ENCODE results near the gene ABCA1. TPM values are rescaled to one million over a fixed set of nuclear protein-coding genes. Genes with fewer than 3 reads are reported as not detected.
A peak's percentile ranks its signal among the peaks of the same experiment; 100 is the strongest.
"Not testable (repeated sequence)": the region's sequence is repeated elsewhere in the genome, so short reads cannot be mapped to it uniquely, and the experiment has no call there.

Gene ABCA1
- total RNA-seq, 1 experiment from 2014 or later, result 12.2 TPM

DNA sequence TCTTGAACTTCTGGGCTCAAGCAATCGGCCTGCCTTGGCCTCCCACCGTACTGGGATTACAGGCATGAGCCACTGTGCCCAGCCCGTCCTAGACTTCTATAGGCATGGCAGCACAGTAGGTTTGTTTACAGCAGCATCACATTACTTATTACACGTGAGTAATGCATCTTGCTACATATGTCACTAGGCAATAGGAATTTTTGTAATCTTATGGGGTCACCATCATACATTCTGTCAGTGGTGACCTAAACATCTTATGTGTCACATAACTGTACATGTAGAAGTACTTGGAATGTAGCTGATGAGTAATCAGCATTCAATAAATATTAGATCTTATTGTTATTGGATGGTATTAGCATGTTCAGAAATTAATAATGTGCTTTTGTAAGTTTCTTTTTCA is 22.9 kb upstream of the ABCA1 start:
- no peak for DNase-seq (ENCODE audit: low read depth)

DNA sequence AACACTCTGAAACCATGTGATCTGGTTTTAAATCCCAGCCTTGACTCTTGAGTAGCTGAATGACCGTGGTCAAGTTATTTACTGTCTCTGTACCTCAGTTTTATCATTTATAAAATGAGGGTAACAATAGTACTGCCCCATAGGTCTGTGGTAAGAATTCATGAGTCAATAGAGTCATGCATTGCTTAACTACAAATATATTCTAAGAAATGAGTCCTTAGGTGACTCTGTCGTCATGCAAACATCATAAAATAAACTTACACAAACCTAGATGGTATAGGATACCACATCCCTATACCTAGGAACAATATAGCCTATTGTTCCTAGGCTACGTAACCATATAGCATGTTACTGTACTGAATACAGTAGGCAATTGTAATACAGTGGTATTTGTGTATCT is 20.3 kb upstream of the ABCA1 start:
- DNase-seq (ENCODE audit: low read depth), result no peak

DNA sequence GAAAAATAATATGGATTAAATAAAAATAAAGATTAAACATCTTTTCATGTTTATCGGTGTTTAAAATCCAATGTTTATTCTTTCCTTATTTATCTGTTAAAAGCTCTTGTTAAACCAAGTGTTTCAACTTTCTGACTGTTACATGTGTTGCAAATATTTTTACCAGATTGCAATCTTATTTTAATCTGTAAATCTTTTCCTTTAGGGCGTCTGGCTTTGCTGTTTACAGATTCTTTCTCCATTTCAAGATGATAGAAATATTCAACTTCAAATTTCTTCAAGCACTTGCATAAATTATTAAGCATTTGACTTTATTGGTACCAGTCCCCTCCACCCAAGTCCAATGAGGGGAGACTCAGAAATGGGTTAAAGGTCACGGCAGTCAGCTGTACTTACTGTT is 16.9 kb upstream of the ABCA1 start:
- no peak for DNase-seq (ENCODE audit: low read depth)

DNA sequence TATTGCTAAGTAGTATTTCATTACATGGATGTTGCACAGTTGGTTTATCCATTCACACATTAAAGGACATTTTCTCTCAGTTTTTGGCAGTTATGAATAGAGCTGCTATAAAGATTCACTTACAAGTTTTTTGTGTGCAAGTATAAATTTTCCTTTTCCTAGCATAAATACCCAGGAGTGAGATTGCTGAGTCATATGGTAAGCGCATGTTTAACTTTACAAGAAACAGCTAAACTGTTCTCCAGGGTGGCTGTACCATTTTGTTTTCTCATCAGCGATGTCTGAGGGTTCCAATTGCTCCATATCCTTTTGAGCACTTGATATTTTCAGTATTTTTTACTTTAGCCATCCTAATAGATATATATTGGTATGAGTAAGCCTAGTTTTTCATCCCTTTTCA is 16.4 kb upstream of the ABCA1 start:
- no peak for DNase-seq (ENCODE audit: low read depth)

DNA sequence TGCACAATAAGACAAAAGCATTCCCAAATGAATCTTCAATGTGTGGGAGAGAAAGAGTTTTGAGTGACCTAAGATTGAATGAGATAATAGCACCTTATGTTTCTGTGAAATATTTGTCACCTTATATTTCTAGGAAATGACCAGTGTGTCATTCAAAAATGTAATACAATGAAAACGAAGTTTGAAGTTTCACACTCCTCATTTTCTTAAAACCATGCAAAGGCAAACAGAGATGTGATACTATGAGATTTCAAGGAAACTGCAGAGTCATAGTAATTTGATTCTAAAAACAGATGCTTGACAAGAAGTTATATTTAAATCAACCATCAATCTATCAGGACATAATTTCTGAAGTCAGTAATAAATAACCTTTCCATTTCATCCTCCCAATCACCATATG is 13.6 kb upstream of the ABCA1 start:
- DNase-seq (ENCODE audit: low read depth), result no peak

DNA sequence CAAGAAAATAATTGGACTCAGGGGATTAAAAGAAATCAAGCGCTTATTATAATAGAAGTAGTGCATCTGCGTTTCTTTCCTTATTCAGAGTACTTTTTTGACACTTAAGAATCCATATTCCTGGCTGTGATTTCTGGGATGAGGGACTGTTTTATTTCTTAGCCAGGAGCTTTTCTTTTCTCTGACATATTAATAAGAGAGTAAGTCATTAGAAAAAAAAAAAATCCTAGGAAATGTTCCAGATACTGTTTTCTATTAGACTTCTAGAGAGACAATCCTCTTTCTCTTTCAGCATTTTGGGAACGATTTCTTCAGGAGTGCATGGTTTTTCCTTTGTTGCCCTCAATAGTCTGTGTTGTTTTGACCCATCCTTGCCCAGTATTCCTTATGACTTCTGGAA is 8.3 kb upstream of the ABCA1 start:
- DNase-seq (ENCODE audit: low read depth), result no peak

DNA sequence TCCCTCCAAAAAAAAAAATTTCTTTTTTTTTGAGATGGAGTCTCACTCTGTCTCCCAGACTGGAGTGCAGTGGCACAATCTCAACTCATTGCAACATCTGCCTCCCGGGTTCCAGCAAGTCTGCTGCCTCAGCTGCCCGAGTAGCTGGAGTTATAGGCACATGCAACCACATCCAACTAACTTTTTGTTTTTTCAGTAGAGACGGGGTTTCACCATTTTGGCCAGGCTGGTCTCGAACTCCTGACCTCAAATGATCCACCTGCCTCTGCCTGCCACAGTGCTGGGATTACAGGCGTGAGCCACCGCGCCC is 7.5 kb upstream of the ABCA1 start:
- DNase-seq (ENCODE audit: low read depth), result peak; percentile 22

DNA sequence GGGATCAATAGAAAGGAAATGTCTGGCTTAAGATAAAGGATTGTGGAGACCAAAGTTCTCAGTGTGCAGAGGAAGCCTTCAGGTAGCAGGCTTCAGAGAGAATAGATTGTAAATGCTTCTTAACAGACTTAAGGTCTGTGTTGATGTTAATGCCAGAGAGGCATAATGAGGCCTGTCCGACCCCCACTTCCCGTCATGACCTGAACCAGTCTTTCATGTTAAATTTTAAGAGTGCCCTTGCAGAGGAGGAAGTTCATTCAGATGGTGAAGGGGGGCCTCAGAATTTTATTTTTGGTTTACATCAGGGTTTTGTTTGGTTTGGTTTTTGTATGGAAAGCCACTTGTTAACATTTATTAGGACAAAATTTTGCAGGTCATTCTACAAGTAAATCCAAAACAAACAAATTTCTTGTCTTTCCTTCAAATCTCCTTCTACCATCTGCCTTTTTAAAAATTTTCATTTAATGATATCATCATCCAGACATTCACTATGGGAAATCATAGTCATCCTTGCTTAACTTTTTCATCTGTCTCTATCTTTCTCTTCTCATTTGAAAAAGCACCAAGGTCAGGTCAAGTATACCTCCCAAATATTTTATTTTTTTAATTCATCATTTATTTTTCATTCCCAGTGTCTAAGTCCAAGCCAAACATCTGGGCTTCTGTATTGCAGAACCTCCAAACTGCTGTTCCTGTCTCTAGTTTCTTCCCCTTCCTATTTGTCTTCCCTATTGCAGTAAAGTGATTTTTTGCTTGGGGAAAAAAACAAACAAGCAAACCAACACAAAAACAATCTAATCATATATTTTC is 6.9 kb upstream of the ABCA1 start:
- no peak for DNase-seq (ENCODE audit: low read depth)

DNA sequence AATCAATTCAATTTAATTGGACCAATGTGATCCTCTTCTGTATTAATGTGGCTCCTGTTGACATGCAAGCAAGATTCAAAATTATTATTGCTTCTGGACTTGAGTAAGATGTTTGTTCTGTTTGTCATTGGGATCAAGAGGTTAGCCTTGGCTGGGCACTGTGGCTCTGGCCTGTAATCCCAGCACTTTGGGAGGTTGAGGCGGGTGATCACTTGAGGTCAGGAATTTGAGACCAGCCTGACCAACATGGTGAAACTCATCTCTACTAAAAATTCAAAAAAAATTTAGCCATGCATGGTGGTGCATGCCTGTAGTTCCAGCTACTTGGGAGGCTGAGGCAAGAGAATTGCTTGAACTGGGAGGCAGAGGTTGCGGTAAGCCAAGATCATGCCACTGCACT is 5.1 kb upstream of the ABCA1 start:
- DNase-seq (ENCODE audit: low read depth), result not testable (repeated sequence)

DNA sequence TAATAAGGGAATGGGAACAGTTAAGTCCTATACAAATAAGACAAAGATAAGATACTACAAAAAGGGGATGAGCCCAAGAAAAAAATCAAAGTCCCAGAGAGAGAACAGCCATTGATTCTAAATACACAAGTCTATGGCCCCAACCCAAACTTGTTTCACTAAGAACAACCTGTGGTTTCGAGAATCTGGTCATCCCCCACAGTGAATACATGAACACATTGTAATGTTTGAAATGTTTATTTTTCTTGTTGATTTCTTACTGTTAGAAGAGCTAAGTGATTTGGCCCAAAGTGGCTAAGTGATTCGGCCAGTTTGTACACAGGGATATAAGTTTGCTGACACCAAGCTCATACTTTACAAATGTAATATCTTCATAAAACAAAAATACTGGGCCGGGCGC is 3.3 kb upstream of the ABCA1 start:
- DNase-seq (ENCODE audit: low read depth), result no peak

DNA sequence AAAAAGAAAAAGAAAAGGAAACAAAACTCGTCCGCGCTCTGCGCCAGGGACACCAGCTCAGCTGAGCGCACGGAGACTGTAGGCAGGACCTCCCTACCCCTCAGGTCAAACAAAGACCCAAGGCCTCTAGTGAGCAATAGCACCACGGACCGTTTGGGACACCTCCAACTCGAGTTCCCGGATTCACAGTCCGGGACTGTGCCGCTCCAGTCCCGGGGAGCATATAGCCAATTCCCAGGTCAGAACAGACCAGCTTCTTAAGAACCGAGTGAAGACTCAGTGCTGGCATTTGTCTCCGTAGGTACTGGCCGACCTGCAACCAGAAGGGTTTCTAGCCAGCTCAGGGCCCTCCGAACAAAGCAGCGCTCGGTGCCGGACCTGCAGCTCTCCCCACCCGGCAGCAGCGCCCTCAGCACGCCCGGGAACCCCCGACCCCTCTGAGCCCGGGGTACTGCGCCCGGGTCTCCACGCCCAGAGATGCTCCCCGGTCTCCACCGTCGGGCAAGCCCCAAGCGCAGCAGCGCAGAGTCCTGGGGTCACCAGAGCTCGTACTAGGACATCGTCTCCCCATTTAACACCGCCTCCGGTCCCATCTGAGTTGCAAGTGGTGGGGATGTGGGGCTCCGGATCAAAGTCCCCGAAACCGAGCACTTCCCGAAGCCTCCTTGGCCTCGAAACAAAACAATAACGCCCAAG is 591 bp downstream of the ABCA1 start:
- peak; percentile 44 for DNase-seq (ENCODE audit: low read depth)

DNA sequence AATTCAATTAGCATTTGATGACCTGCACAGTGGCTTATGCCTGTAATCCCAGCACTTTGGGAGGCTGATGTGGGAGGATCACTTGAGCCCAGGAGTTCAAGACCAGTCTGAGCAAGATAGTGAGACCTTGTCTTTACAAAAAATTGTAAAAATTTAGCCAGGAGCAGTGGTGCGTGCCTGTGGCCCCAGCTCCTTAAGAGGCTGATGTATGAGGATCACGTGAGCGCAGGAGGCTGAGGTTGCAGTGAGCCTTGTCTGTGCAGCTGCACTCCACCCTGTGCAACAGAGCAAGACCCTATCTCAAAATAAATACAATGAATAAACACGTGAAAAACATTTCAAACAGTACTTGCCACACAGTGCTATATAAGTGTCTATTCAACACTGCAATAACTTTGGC is 4.2 kb downstream of the ABCA1 start:
- no peak for DNase-seq (ENCODE audit: low read depth)

DNA sequence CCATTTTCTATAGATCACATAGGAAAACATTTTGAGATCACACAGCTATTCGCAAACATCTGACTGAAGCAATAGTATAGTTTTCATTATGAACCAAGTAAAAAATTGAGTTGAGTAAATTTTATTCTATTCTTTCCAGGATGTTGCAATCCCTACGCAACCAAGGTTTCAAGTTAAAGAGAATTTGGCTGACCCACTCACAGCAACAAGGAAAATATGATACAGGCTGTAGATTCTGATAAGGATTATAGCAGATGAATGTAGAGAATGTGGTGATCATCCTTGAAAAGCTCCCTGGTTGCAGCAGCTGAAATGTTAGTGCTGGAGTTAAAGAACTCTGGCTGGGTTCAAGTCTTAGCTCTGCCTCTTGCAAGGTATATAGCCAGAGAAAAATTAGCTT is 4.7 kb downstream of the ABCA1 start:
- DNase-seq (ENCODE audit: low read depth), result no peak

DNA sequence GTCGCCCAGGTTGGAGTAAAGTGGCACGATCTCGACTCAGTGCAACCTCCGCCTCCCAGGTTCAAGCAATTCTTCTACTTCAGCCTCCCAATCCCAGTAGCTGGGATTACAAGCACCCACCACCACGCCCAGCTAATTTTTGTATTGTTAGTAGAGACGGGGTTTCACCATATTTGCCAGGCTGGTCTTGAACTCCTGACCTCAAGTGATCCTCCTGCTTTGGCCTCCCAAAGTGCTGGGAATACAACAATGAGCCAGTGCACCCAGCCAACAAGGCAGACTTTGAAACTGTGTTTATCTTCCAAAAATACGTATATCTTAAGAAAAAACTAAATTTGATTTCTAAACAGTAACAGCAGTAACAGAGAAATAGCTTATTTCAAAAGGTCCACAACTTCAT is 5.2 kb downstream of the ABCA1 start:
- DNase-seq (ENCODE audit: low read depth), result not testable (repeated sequence)

DNA sequence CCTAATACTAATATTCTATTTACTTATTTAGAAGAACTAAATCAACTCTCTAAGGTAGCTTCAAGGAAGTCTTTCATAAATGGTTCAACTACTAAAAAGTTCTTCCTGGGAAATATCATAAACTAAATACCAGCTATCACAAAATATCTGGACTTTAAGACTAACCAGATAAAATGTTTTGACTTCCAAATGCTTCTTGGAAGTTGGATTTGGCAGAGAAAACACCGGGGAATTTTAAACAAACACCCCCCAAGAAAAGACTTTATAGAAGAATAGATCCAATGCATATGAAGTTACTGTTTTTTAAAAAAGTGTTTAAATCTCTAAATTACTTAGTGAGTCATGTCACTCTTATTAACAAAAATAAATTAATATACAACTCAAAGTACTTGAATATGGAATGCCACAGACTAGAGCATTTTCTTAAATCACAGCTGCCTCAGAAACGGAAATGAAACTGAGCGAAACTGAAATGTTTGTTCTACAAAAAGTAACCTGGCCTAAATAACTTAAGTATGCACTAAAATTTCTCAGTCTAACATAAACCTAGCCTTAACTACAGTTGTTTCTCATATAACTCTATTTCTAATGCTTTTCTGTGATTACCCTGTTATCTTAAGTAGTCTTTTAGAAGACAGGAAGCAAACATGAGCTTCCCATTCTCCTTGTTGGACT is 6.8 kb downstream of the ABCA1 start:
- no peak for DNase-seq (ENCODE audit: low read depth)

DNA sequence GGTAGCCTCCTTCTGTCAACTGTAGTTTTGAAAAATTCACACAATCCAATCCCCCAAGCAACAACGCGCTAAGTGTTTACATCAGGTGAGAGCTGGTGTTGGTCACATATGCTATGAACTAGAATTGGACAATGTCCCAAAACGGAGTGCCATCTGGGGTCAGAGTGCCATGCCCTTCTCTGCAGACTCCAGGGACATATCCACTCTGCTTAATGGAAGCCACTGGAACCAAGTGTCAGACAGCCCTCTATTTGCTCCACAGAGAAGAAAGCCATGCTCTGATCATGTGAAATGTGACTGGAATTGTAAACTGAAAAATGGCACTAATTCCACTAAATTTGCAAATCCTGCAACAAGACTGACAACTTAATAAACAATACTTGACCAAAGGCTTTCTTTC is 12.2 kb downstream of the ABCA1 start:
- DNase-seq (ENCODE audit: low read depth), result no peak

DNA sequence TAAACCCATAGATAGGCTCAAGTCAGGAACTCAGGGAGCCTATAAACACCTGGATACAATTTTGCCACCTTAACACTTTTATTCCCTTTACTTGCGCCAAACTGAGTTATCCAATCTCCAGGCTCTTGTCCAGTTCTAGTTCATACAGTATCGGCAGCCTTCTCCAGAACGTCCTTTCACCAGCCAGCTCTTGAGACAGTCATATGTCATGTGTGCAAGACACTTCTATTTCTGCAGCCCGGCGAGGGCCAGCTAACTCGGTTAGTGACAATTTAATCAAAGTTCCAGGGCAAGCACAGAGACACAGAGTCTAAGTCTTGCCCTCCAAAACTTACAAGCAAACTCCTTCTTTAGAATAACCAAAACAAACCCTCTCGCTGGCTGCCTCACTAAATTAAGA is 12.9 kb downstream of the ABCA1 start:
- DNase-seq (ENCODE audit: low read depth), result no peak

DNA sequence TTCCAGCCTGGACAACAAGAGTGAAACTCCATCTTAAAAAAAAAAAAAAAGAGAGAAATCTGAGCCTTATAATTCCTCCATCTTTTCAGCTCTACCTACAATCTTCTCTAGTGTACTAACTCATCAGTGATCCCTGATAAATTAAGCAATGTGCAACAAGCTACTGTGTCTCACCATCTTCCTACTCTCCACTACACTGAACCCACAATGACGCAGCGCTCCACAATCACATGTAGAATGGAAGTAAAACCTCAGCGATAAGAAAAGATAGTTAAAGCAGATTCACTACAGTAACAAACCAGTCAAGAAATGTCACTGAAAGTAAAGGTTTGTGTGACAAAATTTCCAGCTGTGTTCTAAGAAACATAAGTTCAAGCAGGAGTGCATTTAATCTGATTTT is 13.5 kb downstream of the ABCA1 start:
- DNase-seq (ENCODE audit: low read depth), result no peak

DNA sequence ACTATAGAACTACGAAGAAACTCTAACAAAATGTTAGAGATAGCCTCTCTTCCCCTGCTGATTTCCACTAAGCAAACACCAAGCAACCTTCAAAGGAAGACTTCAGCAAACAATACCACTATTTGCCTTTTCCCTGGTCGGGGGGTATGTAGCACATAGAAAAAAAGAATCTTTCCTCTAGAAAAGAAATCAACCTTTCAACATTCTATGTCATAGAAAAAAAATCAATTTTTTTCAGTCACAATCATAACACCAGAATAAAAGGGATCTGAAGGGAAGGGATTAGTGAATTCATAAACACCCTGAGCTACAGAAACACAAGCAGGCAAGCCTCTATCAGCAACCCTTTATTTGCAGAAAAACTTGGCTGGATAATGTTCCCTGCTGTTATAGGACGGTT is 15.3 kb downstream of the ABCA1 start:
- no peak for DNase-seq (ENCODE audit: low read depth)

DNA sequence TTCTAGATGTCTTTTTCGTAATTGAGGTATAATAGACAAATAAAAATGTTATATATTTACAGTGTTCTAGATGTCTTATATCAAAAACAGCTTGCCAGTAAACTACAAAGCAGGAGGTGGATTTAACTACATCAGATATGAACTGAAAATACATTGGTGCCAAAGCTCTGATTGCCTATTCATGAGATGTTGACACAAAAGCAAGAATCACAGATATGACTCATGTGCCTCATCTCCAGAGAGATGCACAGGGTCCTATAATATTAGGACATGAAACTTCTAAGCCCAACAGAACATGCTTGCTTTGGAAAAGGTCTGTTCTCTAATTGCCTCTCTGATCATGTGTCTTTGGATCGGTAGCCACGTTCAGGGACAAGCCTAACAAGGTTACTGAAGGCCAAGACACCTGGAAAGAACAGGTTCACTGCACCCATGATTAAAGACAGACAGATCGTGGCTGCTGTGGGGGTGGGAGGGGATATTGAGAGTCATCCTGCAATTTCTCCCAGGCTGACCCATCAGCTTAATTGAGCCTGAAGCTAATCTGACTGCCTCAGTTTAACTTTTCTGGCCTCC is 16.8 kb downstream of the ABCA1 start:
- DNase-seq (ENCODE audit: low read depth), result peak; percentile 32

DNA sequence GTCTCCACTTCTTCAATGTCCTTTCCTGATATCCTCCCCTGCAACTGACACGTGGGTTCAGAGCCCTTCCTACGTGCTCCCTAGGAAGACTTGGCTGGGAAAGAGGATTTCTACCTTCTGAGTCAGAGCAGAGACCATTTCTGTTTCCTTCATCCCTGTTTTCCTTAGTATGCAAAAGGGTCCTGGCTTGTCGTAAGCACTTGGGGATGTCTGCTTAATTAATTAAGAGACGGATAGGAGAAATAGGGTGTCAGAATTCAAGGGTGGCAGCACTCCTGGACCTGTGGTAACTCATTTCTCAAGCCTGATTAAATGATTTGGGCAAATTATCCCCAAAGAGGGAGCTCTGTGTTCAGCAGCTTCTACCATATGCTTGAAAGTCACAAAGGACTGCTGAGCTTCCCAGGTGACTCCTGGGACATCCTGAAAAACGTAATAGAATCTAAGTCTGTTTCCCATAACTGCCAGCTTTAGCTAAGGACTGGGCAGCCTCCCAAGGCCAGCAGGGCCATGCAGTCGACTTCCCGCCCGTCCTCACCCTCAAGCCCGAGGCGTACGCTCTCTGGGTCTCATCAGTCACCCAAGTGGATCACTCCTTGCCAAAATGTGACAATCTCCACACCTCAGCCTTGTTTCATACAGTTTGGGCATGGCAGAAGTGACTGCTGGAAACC is 20.5 kb downstream of the ABCA1 start:
- DNase-seq (ENCODE audit: low read depth), result peak; percentile 68

Data from LHCN-M2 (cell line).